ENCODE data around the gene IFNA17.
"Not testable (repeated sequence)": the region's sequence is repeated elsewhere in the genome, so short reads cannot be mapped to it uniquely, and the experiment has no call there.

The IFNA17 gene

GRCh38 chr9:21210782-21211181 lies 17.2 kb downstream of the IFNA17 start:
- not testable (repeated sequence) for DNase-seq

DNA sequence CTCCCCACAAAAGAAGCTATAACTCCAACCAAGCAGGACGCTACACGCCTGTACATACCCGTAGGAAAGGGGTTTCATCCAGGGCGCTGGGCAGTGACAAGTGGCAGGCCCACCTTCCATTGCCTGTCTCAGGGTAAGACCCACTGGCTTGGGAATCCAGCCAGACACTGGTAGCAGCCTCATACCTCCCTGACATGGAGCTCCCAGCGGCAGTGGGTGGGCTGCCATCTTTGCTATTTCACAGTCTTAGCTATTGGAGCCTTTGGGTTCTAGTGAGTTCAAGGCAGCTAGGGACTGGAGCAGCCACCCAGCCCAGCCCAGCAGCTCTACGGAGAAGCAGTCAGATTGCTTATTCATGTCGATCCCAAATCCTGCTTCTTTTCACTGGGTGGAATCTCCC lies 17.7 kb downstream of the IFNA17 start:
- no peak for DNase-seq

- not testable (repeated sequence) for DNase-seq
Measured at GRCh38 chr9:21207043-21207442, 21.0 kb downstream of the IFNA17 start, which contains the start of gene IFNA10. Gene IFNA10 (minus strand): TSS chr9:21207143. CDS start chr9:21207097, 46 bp downstream.

DNA sequence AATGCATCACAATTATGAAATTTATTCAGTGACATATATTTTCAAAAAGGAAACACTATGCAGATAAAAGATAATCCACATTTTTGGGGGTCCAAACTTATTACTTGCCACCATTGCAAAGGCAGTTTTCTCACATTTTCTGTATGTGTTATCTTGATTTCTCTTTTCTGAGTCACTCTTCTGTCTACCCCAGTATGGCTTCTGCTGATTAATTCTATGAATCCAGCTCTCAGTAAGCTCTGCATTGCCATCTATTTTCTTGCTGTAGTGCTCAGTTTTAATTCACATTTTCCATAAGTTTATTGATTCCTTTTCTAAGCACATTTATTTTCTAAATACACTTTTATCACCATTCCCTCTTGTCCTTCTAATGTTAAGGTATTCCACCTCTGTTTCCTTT lies 22.8 kb downstream of the IFNA17 start:
- no peak for DNase-seq

- not testable (repeated sequence) for DNase-seq
Measured at GRCh38 chr9:21202105-21202504, 25.9 kb downstream of the IFNA17 start, which contains the start of gene IFNA7. Gene IFNA7 (minus strand): TSS chr9:21202205. CDS start chr9:21202165, 40 bp downstream.

DNA sequence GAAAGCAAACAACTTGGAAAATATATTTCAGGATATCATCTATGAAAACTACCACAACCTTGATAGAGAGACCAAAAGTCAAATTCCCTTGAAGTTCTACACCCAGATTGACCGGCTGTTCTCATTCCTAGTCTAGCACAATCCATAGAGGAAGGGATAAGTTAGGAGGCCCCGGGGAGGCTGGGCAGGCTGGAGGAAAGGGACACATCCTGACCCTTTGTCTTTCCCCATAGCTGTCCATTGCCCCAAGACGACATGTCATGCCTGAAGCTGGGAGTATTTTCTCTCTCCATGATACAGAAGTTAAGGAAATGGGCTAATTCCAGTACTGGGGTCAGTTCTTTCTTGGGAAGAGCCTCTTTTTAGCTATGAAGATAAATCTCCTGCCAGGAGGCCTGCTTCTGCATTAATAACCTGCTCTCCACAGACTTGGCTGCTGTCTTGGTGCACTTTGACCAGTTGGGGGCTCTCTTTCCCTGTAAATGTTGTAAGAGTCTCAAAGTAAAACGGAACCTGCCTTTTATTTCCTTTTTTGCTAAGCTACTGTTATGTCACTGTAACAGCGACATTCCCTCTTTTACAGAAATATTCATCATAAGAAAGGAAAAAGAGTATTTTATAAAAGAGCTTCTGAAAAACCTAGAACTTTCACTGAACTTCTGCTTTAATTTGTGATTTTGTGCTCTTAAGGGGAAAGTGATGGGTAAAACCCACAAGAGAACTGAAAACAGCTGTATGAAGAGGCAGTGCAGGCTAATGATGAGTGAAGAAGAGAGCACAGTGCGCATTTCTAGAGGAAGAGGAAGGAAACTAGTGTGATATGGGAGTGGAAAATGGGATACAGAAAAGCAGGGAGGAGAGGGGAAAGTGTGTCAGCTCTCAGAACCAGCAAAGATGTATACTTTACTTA lies 32.9 kb downstream of the IFNA17 start:
- DNase-seq, result peak in 7 of 56 donors; percentile 3 to 59 (median 9)

- DNase-seq, result not testable (repeated sequence)
Measured at GRCh38 chr9:21187487-21187886, 40.5 kb downstream of the IFNA17 start, which contains the start of gene IFNA4. Gene IFNA4 (minus strand): TSS chr9:21187587. CDS start chr9:21187531, 56 bp downstream.

- DNase-seq, result peak in 3 of 56 donors; percentile 1 to 7 (median 2)
Measured at GRCh38 chr9:21182810-21183736, 44.9 kb downstream of the IFNA17 start.
